Endodermal cell (in vitro differentiated cells): ENCODE data around the gene LCN6. TPM values are rescaled to one million over a fixed set of nuclear protein-coding genes. Genes with fewer than 3 reads are reported as not detected.
"Not testable (repeated sequence)": the region's sequence is repeated elsewhere in the genome, so short reads cannot be mapped to it uniquely, and the experiment has no call there.

Source experiments
- DNase-seq: peaks from one replicate; pipeline ENCODE4 v3.0.0-alpha.2; 2017
- H3K27ac ChIP-seq: 2 replicates; pipeline ENCODE4 v1.5.1; 2013; ENCODE audit warnings: mild to moderate bottlenecking, low read depth, low read length, moderate library complexity
- H3K27me3 ChIP-seq: 2 replicates; pipeline ENCODE4 v1.6.1; 2013; ENCODE audit warnings: mild to moderate bottlenecking, low read length, moderate library complexity; ENCODE audit not compliant: insufficient read depth, control insufficient read depth, poor library complexity, severe bottlenecking
- H3K36me3 ChIP-seq: 2 replicates; pipeline ENCODE4 v1.7.0; 2013; ENCODE audit warnings: mild to moderate bottlenecking, low read length, moderate library complexity; ENCODE audit not compliant: control insufficient read depth, insufficient read depth
- H3K4me1 ChIP-seq: one replicate; pipeline ENCODE4 v1.7.0; 2013; ENCODE audit warnings: low read length; ENCODE audit not compliant: control insufficient read depth, insufficient read depth
- H3K4me3 ChIP-seq: 2 replicates; pipeline ENCODE4 v1.5.1; 2013; ENCODE audit warnings: mild to moderate bottlenecking, low read length, moderate library complexity
- H3K9ac ChIP-seq: 2 replicates; pipeline ENCODE4 v1.6.1; 2013; ENCODE audit warnings: mild to moderate bottlenecking, low read length, moderate library complexity; ENCODE audit not compliant: poor library complexity, severe bottlenecking; ENCODE audit errors: extremely low read depth
- H3K9me3 ChIP-seq: 2 replicates; pipeline ENCODE4 v1.6.1; 2013; ENCODE audit warnings: mild to moderate bottlenecking, low read length, moderate library complexity; ENCODE audit not compliant: control insufficient read depth
- H3K27ac Mint-ChIP-seq: 2 replicates; pipeline ENCODE4 v1.8.0; 2020; ENCODE audit warnings: mixed read lengths
- H3K27me3 Mint-ChIP-seq: 2 replicates; pipeline ENCODE4 v1.8.0; 2021; ENCODE audit warnings: mild to moderate bottlenecking, mixed read lengths; ENCODE audit not compliant: insufficient read depth
- H3K36me3 Mint-ChIP-seq: 2 replicates; pipeline ENCODE4 v1.8.0; 2020; ENCODE audit warnings: low read depth, mixed read lengths
- H3K4me1 Mint-ChIP-seq: 2 replicates; pipeline ENCODE4 v1.8.0; 2020; ENCODE audit warnings: mixed read lengths
- H3K4me3 Mint-ChIP-seq: 2 replicates; pipeline ENCODE4 v1.8.0; 2020; ENCODE audit warnings: mild to moderate bottlenecking, moderate library complexity, mixed read lengths
- H3K9me3 Mint-ChIP-seq: 2 replicates; pipeline ENCODE4 v1.8.0; 2020; ENCODE audit warnings: mild to moderate bottlenecking, mixed read lengths
- CTCF ChIP-seq: fragments of 200-600 bp; sonication (generic); conservative IDR thresholded peaks from 2 replicates; pipeline ENCODE4 v1.5.0; 2021; ENCODE audit warnings: antibody characterized with exemption, mild to moderate bottlenecking
- WGBS, 2 experiments: methylation state at CpG; one replicate each; pipeline versions ENCODE4 v1.1.5 to v1.1.7; 2013; ENCODE audit warnings: missing lambda C conversion rate in 2 of 2, mixed read lengths in 1 of 2; ENCODE audit not compliant: insufficient coverage in 1 of 2, insufficient read length in 1 of 2; 5-methylcytosine and 5-hydroxymethylcytosine counted together
- total RNA-seq, 2 donors: library from RNA; stranded (reverse); fragmentation: NEBNext Ultra II Directional in 1 of 2; extraction: Animal tissue kit (Norgen Biotek cat#: 25700) in 1 of 2; gene quantifications; 2 replicates in 1 of 2; 3 replicates in 1 of 2; pipeline ENCODE4 v1.2.1, GENCODE V29; 2021

LCN6 gene
- total RNA-seq, 2 donors from 2014 or later: not detected

GRCh38 chr9:136707011-136707410, 41.3 kb downstream of the LCN6 start:
- DNase-seq: no peak
- Histone ChIP-seq H3K9me3 (no peaks in the 10 kb centered on the region), H3K4me3 (no peak overlapping the region), H3K4me1 (no peaks in the 10 kb centered on the region), H3K27me3 (peaks cover 17% of the 10 kb centered on the region), H3K27ac (no peak overlapping the region), H3K36me3 (no peaks in the 10 kb centered on the region), H3K9ac (no peak overlapping the region)
- Mint-ChIP-seq H3K4me1 (peaks cover 2% of the 10 kb centered on the region), H3K27me3 (peaks cover 12% of the 10 kb centered on the region), H3K9me3 (no peaks in the 10 kb centered on the region), H3K4me3 (no peak overlapping the region), H3K36me3 (no peaks in the 10 kb centered on the region), H3K27ac (no peak overlapping the region)
- no peak for TF ChIP-seq CTCF
- 95 to 97% methylated on average over 6 to 7 of the region's 7 CpGs for WGBS, 2 experiments

GRCh38 chr9:136705564-136705963, 42.8 kb downstream of the LCN6 start:
- Mint-ChIP-seq H3K9me3 (no peaks in the 10 kb centered on the region), H3K27ac (no peak overlapping the region), H3K4me3 (no peak overlapping the region), H3K27me3 (peaks cover 7% of the 10 kb centered on the region), H3K36me3 (no peaks in the 10 kb centered on the region), H3K4me1 (peaks cover 4% of the 10 kb centered on the region)
- H3K4me1 ChIP-seq: no peaks in the 10 kb centered on the region
- no peak overlapping the region for H3K4me3 ChIP-seq
- no peak for TF ChIP-seq CTCF
- no peak for DNase-seq
- no peaks in the 10 kb centered on the region for H3K9me3 ChIP-seq
- H3K27me3 ChIP-seq: peaks cover 11% of the 10 kb centered on the region
- no peaks in the 10 kb centered on the region for H3K36me3 ChIP-seq
- H3K9ac ChIP-seq: no peak overlapping the region
- WGBS, 2 experiments: 82 to 92% methylated on average over 2 to 7 of the region's 7 CpGs
- H3K27ac ChIP-seq: no peak overlapping the region

GRCh38 chr9:136704741-136705140, 43.6 kb downstream of the LCN6 start:
- H3K36me3 ChIP-seq, H3K27me3 ChIP-seq, H3K4me1 ChIP-seq, DNase-seq, H3K36me3 Mint-ChIP-seq, H3K4me3 ChIP-seq, H3K4me3 Mint-ChIP-seq, H3K9me3 Mint-ChIP-seq, H3K4me1 Mint-ChIP-seq, H3K27ac Mint-ChIP-seq, H3K9ac ChIP-seq, H3K9me3 ChIP-seq, H3K27me3 Mint-ChIP-seq, H3K27ac ChIP-seq: not testable (repeated sequence)
- 94 to 95% methylated on average over 7 to 8 of the region's 8 CpGs for whole genome bisulfite sequencing, 2 experiments

GRCh38 chr9:136703276-136703860, 45.0 kb downstream of the LCN6 start:
- H3K4me3 Mint-ChIP-seq: no peak overlapping the region
- Histone ChIP-seq H3K27me3 (peaks cover 6% of the 10 kb centered on the region), H3K9me3 (no peaks in the 10 kb centered on the region), H3K4me1 (no peaks in the 10 kb centered on the region), H3K4me3 (no peak overlapping the region), H3K36me3 (no peaks in the 10 kb centered on the region), H3K9ac (no peak overlapping the region), H3K27ac (no peak overlapping the region)
- no peak for DNase-seq
- H3K27me3 Mint-ChIP-seq: peaks cover 2% of the 10 kb centered on the region
- WGBS, 2 experiments: 89 to 94% methylated on average over 10 to 12 of the region's 12 CpGs
- no peak for TF ChIP-seq CTCF
- H3K27ac Mint-ChIP-seq: no peak overlapping the region
- H3K4me1 Mint-ChIP-seq: peaks cover 5% of the 10 kb centered on the region
- no peaks in the 10 kb centered on the region for H3K9me3 Mint-ChIP-seq
- H3K36me3 Mint-ChIP-seq: no peaks in the 10 kb centered on the region
